H1 (cell line): Measurements from ENCODE around the gene PLG. TPM values are rescaled to one million over a fixed set of nuclear protein-coding genes. Genes with fewer than 3 reads are reported as not detected.

Experiments
- CTCF ChIA-PET: fragments of 300-600 bp; sonication (Branson Sonifier 250); formaldehyde crosslinking; loops from one replicate; lab custom pipeline; 2021; ENCODE audit not compliant: partially characterized antibody; lab: Charles Lee
- POLR2A ChIA-PET: fragments of 300-600 bp; sonication (Branson Sonifier 250); formaldehyde crosslinking; loops from one replicate; lab custom pipeline; 2021; ENCODE audit warnings: inconsistent platforms; ENCODE audit not compliant: partially characterized antibody; lab: Charles Lee
- DNase-seq, 2 experiments: peaks; one replicate each; pipeline versions ENCODE4 v3.0.0 to v3.0.0-alpha.2; 2010 to 2022; ENCODE audit warnings: low spot score in 2 of 2, low read depth in 1 of 2, mixed read lengths in 1 of 2
- FAIRE-seq: peaks from 2 replicates; lab custom pipeline; 2011; peaks lifted over from hg19 to GRCh38; lab: Jason Lieb, UNC
- H2AFZ ChIP-seq: 2 replicates; pipeline ENCODE4 v1.8.1; 2012; ENCODE audit warnings: low read length, inconsistent platforms
- H2AK5ac ChIP-seq: 2 replicates; pipeline ENCODE4 v1.6.1; 2013; ENCODE audit warnings: low read depth, low read length
- H2BK120ac ChIP-seq: replicated peaks from 2 replicates; pipeline ENCODE3; 2013; ENCODE audit warnings: low read depth, low read length, inconsistent platforms
- H2BK12ac ChIP-seq: 2 replicates; pipeline ENCODE4 v1.6.1; 2013; ENCODE audit warnings: low read depth, low read length
- H2BK15ac ChIP-seq: 2 replicates; pipeline ENCODE4 v1.6.1; 2013; ENCODE audit warnings: low read length
- H2BK20ac ChIP-seq: 2 replicates; pipeline ENCODE4 v1.6.1; 2013; ENCODE audit warnings: low read length
- H2BK5ac ChIP-seq: 2 replicates; pipeline ENCODE4 v1.6.1; 2013; ENCODE audit warnings: low read depth, low read length
- H3K14ac ChIP-seq: 2 replicates; pipeline ENCODE4 v1.6.1; 2013; ENCODE audit warnings: inconsistent platforms; ENCODE audit not compliant: insufficient read length
- H3K18ac ChIP-seq: 2 replicates; pipeline ENCODE4 v1.6.1; 2013; ENCODE audit warnings: low read length; ENCODE audit errors: extremely low read depth
- H3K23ac ChIP-seq: 2 replicates; pipeline ENCODE4 v1.6.1; 2013; ENCODE audit warnings: inconsistent platforms; ENCODE audit not compliant: insufficient read length
- H3K23me2 ChIP-seq: 2 replicates; pipeline ENCODE4 v1.6.1; 2013; ENCODE audit warnings: low read depth, low read length
- H3K27ac ChIP-seq: 2 replicates; pipeline ENCODE4 v1.6.1; 2011; ENCODE audit warnings: low read depth, low read length, inconsistent platforms
- H3K27me3 ChIP-seq, 4 experiments: replicated peaks in 1 of 4; 1 replicate in 1 of 4; 2 replicates in 3 of 4; pipeline versions ENCODE4 v1.6.1 to v1.8.1; 2011 to 2013; ENCODE audit warnings: low read length in 3 of 4, mild to moderate bottlenecking in 3 of 4, inconsistent platforms in 2 of 4, mixed read lengths in 2 of 4, moderate library complexity in 1 of 4; ENCODE audit not compliant: control insufficient read depth in 3 of 4, insufficient read depth in 3 of 4; ENCODE audit errors: extremely low read depth in 1 of 4
- H3K36me3 ChIP-seq, 4 experiments: 2 replicates each; pipeline versions ENCODE4 v1.6.1 to v1.8.1; 2011 to 2013; ENCODE audit warnings: mild to moderate bottlenecking in 4 of 4, low read length in 3 of 4, moderate library complexity in 2 of 4, control low read depth in 1 of 4, inconsistent platforms in 1 of 4; ENCODE audit not compliant: insufficient read depth in 4 of 4, control insufficient read depth in 2 of 4
- H3K4ac ChIP-seq: replicated peaks from 2 replicates; pipeline ENCODE3; 2013; ENCODE audit warnings: low read length, low read depth, mixed read lengths, inconsistent platforms; ENCODE audit not compliant: insufficient read length
- H3K4me1 ChIP-seq, 4 experiments: replicated peaks in 1 of 4; 1 replicate in 1 of 4; 2 replicates in 3 of 4; pipeline versions ENCODE4 v1.6.1 to v1.8.1; 2011 to 2013; ENCODE audit warnings: low read length in 3 of 4, inconsistent platforms in 2 of 4, mixed read lengths in 1 of 4; ENCODE audit not compliant: insufficient read depth in 4 of 4, control insufficient read depth in 3 of 4
- H3K4me2 ChIP-seq, 2 experiments: 2 replicates each; pipeline versions ENCODE4 v1.6.1 to v1.8.1; 2011 to 2013; ENCODE audit warnings: low read depth in 2 of 2, low read length in 2 of 2, control low read depth in 1 of 2, inconsistent platforms in 1 of 2, mild to moderate bottlenecking in 1 of 2; ENCODE audit not compliant: insufficient read depth in 1 of 2
- H3K4me3 ChIP-seq, 4 experiments: fragments of 200-600, 300-600 bp in 1 of 4; sonication (generic), shearing (Covaris generic), sonication (Bioruptor Twin) in 1 of 4; 2 replicates each; pipeline versions ENCODE4 v1.5.1 to v1.8.1; 2011 to 2016; ENCODE audit warnings: low read length in 4 of 4, low read depth in 3 of 4, control low read depth in 2 of 4, inconsistent platforms in 2 of 4, mild to moderate bottlenecking in 2 of 4, mixed read lengths in 1 of 4, moderate library complexity in 1 of 4; ENCODE audit not compliant: insufficient read depth in 2 of 4; ENCODE audit errors: extremely low read depth in 1 of 4
- H3K56ac ChIP-seq: replicated peaks from 2 replicates; pipeline ENCODE3; 2013; ENCODE audit warnings: low read depth, mild to moderate bottlenecking, mixed read lengths, low read length, inconsistent platforms; ENCODE audit not compliant: insufficient read length
- H3K79me1 ChIP-seq: 2 replicates; pipeline ENCODE4 v1.6.1; 2013; ENCODE audit warnings: low read depth, low read length, control low read depth
- H3K79me2 ChIP-seq, 2 experiments: 2 replicates each; pipeline versions ENCODE4 v1.6.1 to v1.8.1; 2012 to 2013; ENCODE audit warnings: low read length in 2 of 2, mild to moderate bottlenecking in 2 of 2, inconsistent platforms in 1 of 2; ENCODE audit not compliant: insufficient read depth in 2 of 2, control insufficient read depth in 1 of 2
- H3K9ac ChIP-seq, 4 experiments: replicated peaks in 1 of 4; 1 replicate in 1 of 4; 2 replicates in 3 of 4; pipeline versions ENCODE4 v1.6.1 to v1.8.1; 2011 to 2013; ENCODE audit warnings: low read depth in 3 of 4, low read length in 3 of 4, control low read depth in 2 of 4, mild to moderate bottlenecking in 2 of 4, moderate library complexity in 2 of 4, inconsistent platforms in 1 of 4; ENCODE audit errors: extremely low read depth in 1 of 4
- H3K9me3 ChIP-seq, 2 experiments: 2 replicates each; pipeline versions ENCODE4 v1.6.1 to v1.8.1; 2012 to 2013; ENCODE audit warnings: mild to moderate bottlenecking in 2 of 2, moderate library complexity in 2 of 2, control low read depth in 1 of 2, inconsistent platforms in 1 of 2, low read depth in 1 of 2, low read length in 1 of 2, mixed read lengths in 1 of 2; ENCODE audit not compliant: insufficient read depth in 2 of 2
- H4K20me1 ChIP-seq, 2 experiments: replicated peaks in 1 of 2; 2 replicates each; pipeline versions ENCODE3 to v1.8.1; 2011 to 2013; ENCODE audit warnings: inconsistent platforms in 2 of 2, low read length in 2 of 2, mild to moderate bottlenecking in 1 of 2; ENCODE audit not compliant: insufficient read depth in 2 of 2, control insufficient read depth in 1 of 2
- H4K5ac ChIP-seq: 2 replicates; pipeline ENCODE4 v1.6.1; 2013; ENCODE audit warnings: low read length, low read depth, mixed read lengths, inconsistent platforms; ENCODE audit not compliant: insufficient read length
- H4K8ac ChIP-seq: 2 replicates; pipeline ENCODE4 v1.8.0; 2013; ENCODE audit warnings: mild to moderate bottlenecking, moderate library complexity, low read length, inconsistent platforms; ENCODE audit not compliant: insufficient read depth; ENCODE audit errors: extremely low read depth
- H4K91ac ChIP-seq: replicated peaks from 2 replicates; pipeline ENCODE3; 2013; ENCODE audit warnings: low read length, mixed read lengths, inconsistent platforms; ENCODE audit not compliant: insufficient read length
- CBX5 ChIP-seq: fragments of 300-800, 300-1000 bp; sonication (generic); IDR thresholded peaks from 2 replicates; pipeline ENCODE4 v1.7.1; 2016; ENCODE audit warnings: antibody characterized with exemption, low read length, low read depth
- GABPA ChIP-seq: IDR thresholded peaks from 2 replicates; pipeline ENCODE4 v1.6.1; 2011; ENCODE audit warnings: mild to moderate bottlenecking, low read length, moderate library complexity, borderline replicate concordance; ENCODE audit not compliant: insufficient read depth
- RNF2 ChIP-seq: fragments of 200-900, 300-1000 bp; sonication (generic); IDR thresholded peaks from 2 replicates; pipeline ENCODE4 v1.7.1; 2016; ENCODE audit warnings: borderline replicate concordance, low read depth, mild to moderate bottlenecking, antibody characterized with exemption, low read length; ENCODE audit not compliant: poor library complexity, severe bottlenecking; ENCODE audit errors: missing control alignments
- SIN3A ChIP-seq, 2 experiments: IDR thresholded peaks in 1 of 2; conservative IDR thresholded peaks in 1 of 2; 2 replicates each; pipeline ENCODE4 v1.6.1; 2011 to 2012; ENCODE audit warnings: low read length in 2 of 2, improper control_type of control experiment in 1 of 2, low read depth in 1 of 2, mild to moderate bottlenecking in 1 of 2
- TAF7 ChIP-seq: optimal IDR thresholded peaks from 2 replicates; pipeline ENCODE3; 2011; ENCODE audit warnings: low read depth, mild to moderate bottlenecking, inconsistent platforms, low read length, moderate library complexity, borderline replicate concordance
- WGBS, 2 experiments: shearing (Covaris generic) in 1 of 2; methylation state at CpG; one replicate each; pipeline versions ENCODE4 v1.1.6 to v1.1.7; 2013 to 2015; ENCODE audit warnings: low lambda C conversion rate in 2 of 2, mixed read lengths in 2 of 2, inconsistent platforms in 1 of 2, low coverage in 1 of 2, missing lambda C conversion rate in 1 of 2; ENCODE audit not compliant: insufficient replicate concordance in 2 of 2, insufficient coverage in 1 of 2, insufficient read length in 1 of 2; ENCODE audit errors: extremely low coverage in 1 of 2, missing lambda C conversion rate in 1 of 2; 5-methylcytosine and 5-hydroxymethylcytosine counted together
- polyA plus RNA-seq, 7 experiments: library from polyadenylated mRNA; depleted of rRNA in 3 of 7; stranded (reverse) in 5 of 7; unstranded in 2 of 7; fragments of >200 nt in 5 of 7; fragments of 200-250 nt in 2 of 7; gene quantifications; 1 replicate in 5 of 7; 2 replicates in 1 of 7; 4 replicates in 1 of 7; pipeline versions ENCODE4 v1.2.1 to v1.2.3, GENCODE V29; 2011 to 2013; ENCODE audit warnings: missing spikeins in 2 of 7, mixed read lengths in 2 of 7
- total RNA-seq: library from RNA; stranded (reverse); fragmentation: NEBNext Ultra II Directional; extraction: Animal tissue kit (Norgen Biotek cat#: 25700); gene quantifications from 2 replicates; pipeline ENCODE4 v1.2.1, GENCODE V29; 2021
- TF ChIP-seq, protein P1 (sequence below): IDR thresholded peaks from 2 replicates; pipeline ENCODE4 v1.6.1; 2012; ENCODE audit warnings: inconsistent platforms

Gene PLG
- total and polyA plus RNA-seq, 2 of the 8 experiments (the other 6 are each of a cell fraction or from before 2014, with no cell fraction given): not detected

DNA sequence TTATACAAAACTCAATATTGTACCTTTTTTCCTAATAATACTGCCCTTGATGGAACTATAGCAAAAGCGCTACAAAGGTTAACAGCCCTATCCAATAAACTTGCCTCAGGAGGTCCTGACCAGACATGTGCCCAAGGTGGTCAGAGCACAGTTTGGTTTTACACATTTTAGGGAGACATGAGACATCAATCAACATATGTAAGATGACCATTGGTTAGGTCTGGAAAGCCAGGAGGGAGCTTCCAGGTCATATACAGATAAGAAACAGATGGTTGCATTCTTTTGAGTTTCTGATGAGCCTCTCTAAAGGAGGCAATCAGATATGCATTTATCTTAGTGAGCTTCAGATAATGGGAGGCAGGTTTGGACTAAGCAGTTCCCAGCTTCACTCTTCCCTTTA is 91.6 kb downstream of the PLG start:
- TF ChIP-seq CBX5 (no peak), SIN3A (conservative IDR thresholded peaks at IDR 0.05 in 1 of 2, IDR thresholded peaks at IDR 0.05 in 1 of 2; ENCODE audit: low read depth in 1 of 2, low read length in 2 of 2) (no peak), TAF7 (no peak), RNF2 (no peak), GABPA (no peak)
- TF ChIP-seq, protein P1, sequence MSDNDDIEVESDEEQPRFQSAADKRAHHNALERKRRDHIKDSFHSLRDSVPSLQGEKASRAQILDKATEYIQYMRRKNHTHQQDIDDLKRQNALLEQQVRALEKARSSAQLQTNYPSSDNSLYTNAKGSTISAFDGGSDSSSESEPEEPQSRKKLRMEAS: no peak
- DNase-seq (no peak), FAIRE-seq (no peak)
- no peak overlapping the region for H2BK20ac ChIP-seq
- no peak overlapping the region for H4K8ac ChIP-seq
- H3K79me1 ChIP-seq: no peaks in the 10 kb centered on the region
- no peaks in the 10 kb centered on the region for H3K36me3 ChIP-seq
- H3K14ac ChIP-seq: no peak overlapping the region
- H3K4me3 ChIP-seq: no peak overlapping the region
- H4K20me1 ChIP-seq: no peaks in the 10 kb centered on the region
- H3K27me3 ChIP-seq: no peaks in the 10 kb centered on the region
- H3K9ac ChIP-seq: no peak overlapping the region
- 96% methylated on average over 1 of the region's 1 CpG; no CpG with 5 or more reads in 1 of the 2 experiments for WGBS, 2 experiments
- no peak overlapping the region for H2BK120ac ChIP-seq
- no peak overlapping the region for H3K27ac ChIP-seq
- peak overlapping the region; percentile 13; the same call in 1 of the 2 replicates for H2AFZ ChIP-seq
- H3K4ac ChIP-seq: no peak overlapping the region
- POLR2A ChIA-PET: no interaction called here
- H2BK12ac ChIP-seq: no peak overlapping the region
- H2AK5ac ChIP-seq: no peak overlapping the region
- no peak overlapping the region for H3K4me2 ChIP-seq
- no peaks in the 10 kb centered on the region; the same call in 1 of the 2 replicates for H3K23me2 ChIP-seq
- H3K79me2 ChIP-seq: no peaks in the 10 kb centered on the region
- H4K5ac ChIP-seq: no peak overlapping the region
- H2BK15ac ChIP-seq: no peak overlapping the region
- CTCF ChIA-PET: no interaction called here
- H3K23ac ChIP-seq: no peak overlapping the region
- 0 out of 4 replicates have a peak, but pooled peaks cover 0 to 2% of the 10 kb centered on the region in 2 experiments for H3K9me3 ChIP-seq
- no peak overlapping the region for H3K56ac ChIP-seq
- H3K4me1 ChIP-seq: no peaks in the 10 kb centered on the region
- H2BK5ac ChIP-seq: no peak overlapping the region
- no peak overlapping the region for H4K91ac ChIP-seq
- no peak overlapping the region for H3K18ac ChIP-seq
